Lower lobe of right lung (tissue), 2 donors: Measurements from ENCODE around the gene TCP11L2. TPM values are rescaled to one million over a fixed set of nuclear protein-coding genes. Genes with fewer than 3 reads are reported as not detected.

Source experiments
- ATAC-seq, 2 donors: fragments of 200-7000 bp; cut with Tn5 transposase; one replicate each; pipeline ENCODE4 v1.9.1; 2020 to 2022; ENCODE audit warnings: mild to moderate bottlenecking in 2 of 2, moderate library complexity in 2 of 2
- DNase-seq: peaks from one replicate; pipeline ENCODE4 v3.0.0-alpha.2; 2020
- H3K27ac ChIP-seq: fragments of 200-600 bp; one replicate; pipeline ENCODE4 v1.8.0; 2022
- H3K27me3 ChIP-seq: fragments of 200-600 bp; one replicate; pipeline ENCODE4 v1.8.0; 2022; ENCODE audit warnings: low read depth
- H3K36me3 ChIP-seq: fragments of 200-600 bp; one replicate; pipeline ENCODE4 v1.8.0; 2022; ENCODE audit warnings: mild to moderate bottlenecking
- H3K4me1 ChIP-seq: fragments of 200-600 bp; one replicate; pipeline ENCODE4 v1.8.0; 2022
- H3K4me3 ChIP-seq: fragments of 200-600 bp; one replicate; pipeline ENCODE4 v1.8.0; 2022; ENCODE audit warnings: mild to moderate bottlenecking
- H3K9me3 ChIP-seq: fragments of 200-600 bp; one replicate; pipeline ENCODE4 v1.8.0; 2022
- intact Hi-C: fragments of 100-400 bp; cut with DNase I; formaldehyde crosslinking; loops from one replicate; pipeline ENCODE4 v1.11.0; 2022
- total RNA-seq: library from RNA; stranded (reverse); fragmentation: NEBNext Ultra II Directional; extraction: Animal tissue kit (Norgen Biotek cat#: 25700); gene quantifications from one replicate; pipeline ENCODE4 v1.2.1, GENCODE V29; 2021
- TF ChIP-seq, protein P1 (sequence below): fragments of 200-600 bp; IDR thresholded peaks from one replicate; pipeline ENCODE4 v1.8.0; 2022; ENCODE audit warnings: antibody characterized with exemption, mild to moderate bottlenecking
- donor health status: DM: no; HTN: yes; CAD: no; lungs with severe emphysema.

Gene TCP11L2
- total RNA-seq, 1 donor from 2014 or later = 56.1 TPM

DNA sequence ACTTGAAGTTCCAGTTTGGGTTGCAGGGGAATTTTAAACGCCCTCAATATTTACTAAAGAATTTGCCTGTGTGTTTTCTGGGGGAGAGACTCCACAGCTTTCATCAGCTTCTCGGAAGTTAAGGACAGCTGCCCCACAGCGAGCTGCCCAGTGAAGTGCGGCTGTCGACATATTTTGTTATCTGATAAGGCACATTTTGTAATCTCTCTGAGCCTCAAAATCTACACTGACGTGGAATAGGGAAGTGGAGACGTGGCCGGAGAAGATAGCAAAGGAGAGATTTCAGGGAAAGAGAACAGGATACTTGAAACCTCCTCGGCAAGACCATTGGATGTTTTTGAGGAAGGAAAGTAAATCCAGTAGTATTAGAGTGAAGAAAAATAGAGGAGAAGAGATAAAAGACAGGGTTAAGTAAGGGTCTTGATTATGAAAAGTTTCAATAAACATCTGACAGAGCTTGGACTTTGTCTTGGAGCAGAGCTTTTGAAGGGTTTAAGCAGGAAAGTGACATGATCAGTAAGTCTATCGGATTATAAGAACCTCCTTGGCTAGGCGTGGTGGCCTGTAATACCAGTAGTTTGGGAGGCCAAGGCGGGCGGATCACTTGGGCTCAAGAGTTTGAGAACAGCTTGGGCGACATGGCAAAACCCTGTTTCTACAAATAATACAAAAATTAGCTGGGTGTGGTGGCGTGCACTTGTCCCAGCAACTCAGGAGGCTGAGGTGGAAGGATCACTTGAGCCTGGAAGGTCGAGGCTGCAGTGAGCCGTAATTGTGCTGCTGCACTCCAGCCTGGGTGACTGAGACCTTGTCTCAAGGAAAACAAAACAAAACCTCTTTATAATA lies 56.1 kb downstream of the TCP11L2 start:
- H3K9me3 ChIP-seq = no peaks in the 10 kb centered on the region
- peak overlapping the region; percentile 93 for H3K27ac ChIP-seq
- intact Hi-C loops = loop anchor here (10.0 kb wide), 1 partner anchor 54 kb away; the partner anchor contains the start of gene TCP11L2

DNA sequence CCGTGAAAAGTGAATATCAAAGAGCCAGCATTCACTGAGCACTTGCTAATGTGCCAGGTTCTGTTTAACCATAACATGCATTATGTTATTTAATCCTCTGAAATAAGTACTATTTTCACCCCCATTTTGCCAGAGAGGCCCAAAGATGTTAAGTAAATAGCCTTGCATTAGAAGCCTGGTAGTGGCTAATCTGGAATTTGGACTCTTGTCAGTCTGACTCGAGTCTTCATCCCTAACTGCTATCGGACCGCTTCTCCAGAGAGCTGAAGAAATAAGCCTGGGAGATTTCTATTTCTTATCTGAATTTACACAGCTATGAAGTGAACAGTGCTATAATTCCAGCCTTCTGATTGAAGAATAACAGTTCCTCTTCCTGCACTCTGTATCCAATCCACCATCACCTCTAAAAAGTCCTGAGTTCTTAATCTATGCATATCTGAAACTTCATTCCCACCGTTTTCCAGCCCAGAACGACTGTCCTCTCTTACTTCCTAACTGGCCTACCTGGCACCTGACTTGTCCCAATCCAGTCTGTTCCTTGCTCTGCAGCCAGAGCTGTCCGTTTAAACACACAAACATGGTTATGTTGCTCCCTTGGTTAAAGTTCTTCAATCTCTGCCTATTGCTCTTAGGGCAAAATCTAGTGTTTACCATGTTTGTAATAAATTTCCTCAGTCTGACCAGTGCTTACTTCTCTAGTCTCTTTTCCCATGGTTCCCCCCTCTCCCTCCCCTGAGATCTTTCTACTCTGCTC lies 57.3 kb downstream of the TCP11L2 start:
- Histone ChIP-seq H3K4me1 (peaks cover 17% of the 10 kb centered on the region), H3K27ac (peak overlapping the region; percentile 93), H3K36me3 (peaks cover 7% of the 10 kb centered on the region), H3K4me3 (no peak overlapping the region), H3K9me3 (no peaks in the 10 kb centered on the region), H3K27me3 (no peaks in the 10 kb centered on the region)
- ATAC-seq = no peak
- intact Hi-C loops = loop anchor here (10.0 kb wide), 1 partner anchor 55 kb away; the partner anchor contains the start of gene TCP11L2
- DNase-seq = no peak
- TF ChIP-seq, protein P1, sequence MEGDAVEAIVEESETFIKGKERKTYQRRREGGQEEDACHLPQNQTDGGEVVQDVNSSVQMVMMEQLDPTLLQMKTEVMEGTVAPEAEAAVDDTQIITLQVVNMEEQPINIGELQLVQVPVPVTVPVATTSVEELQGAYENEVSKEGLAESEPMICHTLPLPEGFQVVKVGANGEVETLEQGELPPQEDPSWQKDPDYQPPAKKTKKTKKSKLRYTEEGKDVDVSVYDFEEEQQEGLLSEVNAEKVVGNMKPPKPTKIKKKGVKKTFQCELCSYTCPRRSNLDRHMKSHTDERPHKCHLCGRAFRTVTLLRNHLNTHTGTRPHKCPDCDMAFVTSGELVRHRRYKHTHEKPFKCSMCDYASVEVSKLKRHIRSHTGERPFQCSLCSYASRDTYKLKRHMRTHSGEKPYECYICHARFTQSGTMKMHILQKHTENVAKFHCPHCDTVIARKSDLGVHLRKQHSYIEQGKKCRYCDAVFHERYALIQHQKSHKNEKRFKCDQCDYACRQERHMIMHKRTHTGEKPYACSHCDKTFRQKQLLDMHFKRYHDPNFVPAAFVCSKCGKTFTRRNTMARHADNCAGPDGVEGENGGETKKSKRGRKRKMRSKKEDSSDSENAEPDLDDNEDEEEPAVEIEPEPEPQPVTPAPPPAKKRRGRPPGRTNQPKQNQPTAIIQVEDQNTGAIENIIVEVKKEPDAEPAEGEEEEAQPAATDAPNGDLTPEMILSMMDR = no peak

More for the DNA sequence above, 56.1 kb downstream of the TCP11L2 start:
- peaks cover 21% of the 10 kb centered on the region for H3K4me1 ChIP-seq
- peak overlapping the region; percentile 78 for H3K4me3 ChIP-seq
- H3K27me3 ChIP-seq = no peaks in the 10 kb centered on the region
- ATAC-seq (peak; percentile 68 to 75), DNase-seq (no peak)
- TF ChIP-seq, protein P1 = no peak
- H3K36me3 ChIP-seq = no peaks in the 10 kb centered on the region

DNA sequence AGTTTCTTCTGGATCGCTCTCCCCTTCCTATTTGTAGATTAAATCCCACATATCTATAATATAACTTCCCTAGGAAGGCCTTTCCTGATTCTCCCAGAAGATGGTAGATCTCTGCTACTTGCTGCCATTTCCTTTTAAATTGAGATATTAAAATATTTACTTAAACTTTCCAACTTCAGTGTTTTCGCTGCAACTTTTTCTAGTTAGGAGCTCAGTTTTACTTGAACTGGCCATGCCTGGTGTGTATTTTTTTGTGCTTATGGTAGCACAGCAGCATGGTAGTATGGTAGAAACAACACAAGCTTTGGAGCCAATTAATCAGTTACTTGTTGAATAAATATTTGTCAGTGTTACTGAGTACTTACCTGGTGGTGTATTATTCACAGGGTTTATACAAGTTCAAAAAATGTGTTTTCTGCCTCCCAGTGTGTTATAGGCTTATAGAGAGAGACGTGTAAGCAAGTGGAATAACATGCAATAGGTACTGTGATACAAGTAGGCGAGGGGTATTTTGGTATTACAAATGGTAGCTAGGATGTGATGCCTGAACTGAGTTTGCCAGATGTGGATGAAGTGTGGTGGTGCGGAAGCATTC lies 58.0 kb downstream of the TCP11L2 start:
- Histone ChIP-seq H3K9me3 (no peaks in the 10 kb centered on the region), H3K4me3 (no peak overlapping the region), H3K27ac (no peak overlapping the region), H3K36me3 (peaks cover 7% of the 10 kb centered on the region), H3K4me1 (peaks cover 17% of the 10 kb centered on the region), H3K27me3 (no peaks in the 10 kb centered on the region)
- DNase-seq = no peak
- intact Hi-C loops = no loop called here
- TF ChIP-seq, protein P1 = no peak
- no peak for ATAC-seq

DNA sequence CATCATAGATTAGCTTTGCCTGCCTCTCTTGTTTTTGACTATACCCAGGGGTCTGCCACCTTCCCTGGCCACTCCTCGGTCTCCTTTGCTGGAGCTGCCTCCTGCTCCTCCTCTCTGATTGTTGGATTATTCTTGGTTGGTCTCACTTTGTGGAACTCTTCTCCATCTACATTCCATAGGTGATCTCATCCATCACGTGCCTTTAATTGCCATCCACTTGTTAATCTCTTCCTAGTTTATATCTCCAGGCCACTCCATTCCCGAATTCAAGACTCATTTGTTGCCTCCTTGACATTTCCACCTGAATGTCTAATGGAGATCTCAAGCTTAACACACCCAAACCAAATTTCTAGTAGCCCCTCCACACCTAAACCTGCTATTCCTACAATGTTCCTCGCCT lies 60.4 kb downstream of the TCP11L2 start:
- H3K36me3 ChIP-seq = peaks cover 20% of the 10 kb centered on the region
- H3K27ac ChIP-seq = no peak overlapping the region
- H3K4me3 ChIP-seq = no peak overlapping the region
- no peak for DNase-seq
- intact Hi-C loops = no loop called here
- H3K4me1 ChIP-seq = peaks cover 11% of the 10 kb centered on the region
- H3K9me3 ChIP-seq = no peaks in the 10 kb centered on the region
- H3K27me3 ChIP-seq = no peaks in the 10 kb centered on the region
- TF ChIP-seq, protein P1 = no peak
- no peak for ATAC-seq

DNA sequence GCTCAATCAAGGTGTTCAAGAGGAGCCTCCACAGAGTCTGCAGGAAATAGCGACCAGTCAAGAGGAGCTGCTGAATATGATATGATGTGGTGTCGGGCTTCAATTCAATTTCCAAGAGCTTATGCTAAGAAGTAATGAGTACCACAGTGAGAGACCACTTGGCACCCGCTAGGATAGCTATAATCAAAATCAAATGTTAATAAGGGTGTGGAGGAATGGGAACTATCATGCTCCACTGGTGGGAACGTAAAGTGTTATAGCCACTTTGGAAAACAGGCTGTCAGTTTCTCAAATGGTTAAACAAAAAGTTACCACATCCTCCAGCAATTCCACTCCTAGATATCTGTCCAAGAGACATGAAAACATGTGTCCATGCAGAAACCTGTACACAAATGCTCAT lies 61.7 kb downstream of the TCP11L2 start:
- TF ChIP-seq, protein P1 = no peak
- peaks cover 3% of the 10 kb centered on the region for H3K4me1 ChIP-seq
- no peak overlapping the region for H3K4me3 ChIP-seq
- ATAC-seq (no peak), DNase-seq (no peak)
- H3K9me3 ChIP-seq = no peaks in the 10 kb centered on the region
- intact Hi-C loops = no loop called here
- H3K27me3 ChIP-seq = no peaks in the 10 kb centered on the region
- no peak overlapping the region for H3K27ac ChIP-seq
- peaks cover 25% of the 10 kb centered on the region for H3K36me3 ChIP-seq
